ENCODE data around the gene LINC01488. TPM values are rescaled to one million over a fixed set of nuclear protein-coding genes. Genes with fewer than 3 reads are reported as not detected.

LINC01488 gene
- polyA plus RNA-seq, 3 donors from 2014 or later, result not detected

DNA sequence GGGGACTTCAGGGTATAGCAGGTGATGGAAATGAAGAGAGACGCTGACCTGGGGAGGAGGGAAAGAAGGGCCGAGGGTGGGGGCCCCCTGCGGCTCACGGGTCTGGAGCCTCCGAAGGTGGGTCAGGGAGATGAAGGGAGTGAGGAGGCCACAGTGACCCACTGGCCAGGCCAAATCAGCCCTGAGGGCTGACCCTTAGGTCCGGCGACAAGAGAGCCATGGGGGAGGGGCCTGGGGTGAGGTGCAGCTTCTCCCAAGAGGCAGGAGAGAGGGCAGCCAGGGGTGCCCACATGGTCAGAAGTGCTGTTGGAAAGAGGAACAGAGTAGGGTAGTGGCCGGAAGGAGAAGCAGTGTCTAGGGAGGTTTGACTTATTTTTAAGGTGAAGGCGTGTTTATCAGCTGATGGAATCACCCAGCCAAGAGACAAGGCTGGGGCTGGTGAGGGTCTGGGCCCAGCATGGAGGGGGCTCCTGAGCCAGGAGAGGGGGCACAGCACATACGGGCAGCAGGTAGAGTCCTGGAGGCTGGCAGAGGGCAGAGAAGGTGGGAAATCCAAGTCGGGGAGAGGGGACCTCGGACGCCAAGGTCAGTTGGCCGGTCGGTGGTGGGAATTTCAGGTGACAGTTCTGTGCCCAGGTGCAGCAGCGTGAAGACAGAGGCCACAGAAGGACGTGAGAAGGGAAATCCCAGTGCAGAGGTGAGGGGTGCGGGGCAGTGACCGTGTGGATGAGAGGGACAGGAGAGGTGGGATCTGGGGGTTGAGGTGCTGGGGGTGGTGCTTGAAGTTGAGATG lies 49.0 kb downstream of the LINC01488 start:
- Mint-ChIP-seq H3K27ac (no peak overlapping the region), H3K27me3 (ENCODE audit: low read depth in 3 of 3) (peaks cover 4% of the 10 kb centered on the region in 3 donors), H3K9me3 (peaks cover 0 to 1% (median 0%) of the 10 kb centered on the region in 6 donors), H3K4me1 (no peaks in the 10 kb centered on the region), H3K36me3 (no peaks in the 10 kb centered on the region), H3K4me3 (no peak overlapping the region)
- DNase-seq, result no peak

DNA sequence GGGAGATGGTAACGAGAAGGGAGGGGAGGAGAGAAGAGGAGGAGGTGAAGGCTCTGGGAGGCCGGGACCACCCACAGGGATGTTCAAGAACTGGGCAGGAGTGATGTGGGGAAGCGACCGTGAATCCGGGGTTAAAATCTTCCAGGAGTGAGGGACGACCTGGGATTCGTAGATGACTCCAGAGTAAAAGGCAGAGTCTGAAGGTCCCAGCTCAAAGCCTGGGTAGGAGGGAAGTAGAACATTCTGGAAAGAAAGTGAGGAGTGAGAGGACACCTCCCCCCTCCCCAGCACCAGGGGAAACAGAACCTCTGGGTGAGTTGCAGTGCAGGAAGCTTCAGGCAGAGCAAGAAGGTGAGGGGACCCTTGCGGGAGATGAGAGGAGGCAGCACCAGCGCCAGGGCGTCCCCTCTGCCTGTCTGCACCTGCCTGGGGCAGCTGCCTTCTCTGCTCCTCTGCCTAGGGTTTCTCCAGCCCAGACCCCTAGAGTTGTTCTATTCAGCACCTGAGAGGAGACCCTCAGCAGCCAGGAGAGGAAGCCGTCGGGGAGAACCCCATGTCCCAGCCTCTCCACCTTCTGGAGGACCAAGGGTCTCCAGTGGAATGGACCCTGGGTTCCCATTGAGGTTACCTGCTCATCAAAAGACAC lies 49.7 kb downstream of the LINC01488 start:
- no peak overlapping the region for H3K27ac Mint-ChIP-seq
- no peaks in the 10 kb centered on the region for H3K4me1 Mint-ChIP-seq
- no peaks in the 10 kb centered on the region for H3K36me3 Mint-ChIP-seq
- peaks cover 2 to 4% (median 2%) of the 10 kb centered on the region in 3 donors for H3K27me3 Mint-ChIP-seq (ENCODE audit: low read depth in 3 of 3)
- DNase-seq, result no peak
- H3K9me3 Mint-ChIP-seq, result peaks cover 0 to 1% (median 0%) of the 10 kb centered on the region in 6 donors
- H3K4me3 Mint-ChIP-seq, result no peak overlapping the region

DNA sequence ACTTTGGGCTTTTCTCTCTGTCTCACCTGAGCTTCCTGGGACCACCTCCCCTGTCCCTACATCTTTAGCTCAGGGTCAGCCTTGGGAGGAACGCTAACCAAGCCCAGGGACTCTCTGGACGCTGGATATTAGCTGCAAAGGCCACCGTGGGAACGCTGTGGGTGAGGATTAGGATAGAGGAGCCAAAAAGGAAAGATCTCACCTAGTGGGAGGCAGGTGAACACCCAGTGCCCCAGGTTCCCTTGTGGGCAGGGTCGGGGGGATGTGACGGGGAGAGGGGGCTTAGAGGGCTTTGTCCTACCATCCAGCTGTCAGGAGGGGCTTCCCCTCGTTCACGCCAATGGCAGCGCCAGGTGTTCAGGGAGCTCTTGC lies 50.2 kb downstream of the LINC01488 start:
- no peaks in the 10 kb centered on the region for H3K4me1 Mint-ChIP-seq
- peaks cover 0 to 1% (median 0%) of the 10 kb centered on the region in 6 donors for H3K9me3 Mint-ChIP-seq
- H3K36me3 Mint-ChIP-seq, result no peaks in the 10 kb centered on the region
- DNase-seq, result no peak
- H3K27me3 Mint-ChIP-seq (ENCODE audit: low read depth in 3 of 3), result peaks cover 2 to 4% (median 2%) of the 10 kb centered on the region in 3 donors
- no peak overlapping the region for H3K27ac Mint-ChIP-seq
- no peak overlapping the region for H3K4me3 Mint-ChIP-seq

DNA sequence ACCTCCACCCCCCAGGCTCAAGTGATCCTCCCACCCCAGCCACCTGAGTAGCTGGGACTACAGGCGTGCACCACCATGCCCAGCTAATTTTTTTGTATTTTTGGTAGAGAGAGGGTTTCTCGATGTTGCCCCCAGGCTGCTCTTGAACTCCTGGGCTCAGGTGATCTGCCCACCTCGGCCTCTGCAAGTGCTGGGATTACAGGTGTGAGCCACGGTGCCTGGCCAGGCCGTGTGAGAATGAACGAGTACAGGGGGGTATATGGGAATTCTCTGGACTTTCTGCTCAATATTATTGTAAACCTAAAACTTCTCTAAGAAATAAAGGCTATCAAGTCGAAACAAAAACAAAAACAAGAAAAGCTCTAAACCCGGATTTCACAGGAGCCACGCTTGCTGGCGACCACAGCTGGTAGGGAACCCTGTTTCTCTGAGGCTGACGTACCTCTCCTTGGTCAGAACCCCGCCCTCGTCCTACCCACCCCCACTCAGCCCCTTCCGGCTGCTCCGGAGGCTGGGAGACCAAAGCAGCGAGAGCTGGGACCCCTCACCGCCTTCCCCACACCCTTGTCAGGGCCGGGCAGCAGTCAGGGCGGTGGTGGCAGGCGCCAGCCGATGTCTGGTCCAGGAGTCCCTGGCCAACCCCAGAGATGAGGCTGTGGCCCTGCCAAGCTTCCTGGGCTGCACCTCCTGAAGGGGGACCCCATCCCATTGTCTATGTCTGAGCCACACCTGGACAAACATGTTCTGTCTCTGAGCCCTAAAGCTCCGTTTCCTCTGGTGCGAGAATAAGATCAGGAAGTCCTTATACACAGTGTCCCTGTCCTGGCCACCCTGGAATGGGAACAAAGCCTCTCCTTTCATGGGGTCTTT lies 52.1 kb downstream of the LINC01488 start:
- Mint-ChIP-seq H3K9me3 (peaks cover 0 to 1% (median 0%) of the 10 kb centered on the region in 6 donors), H3K36me3 (no peaks in the 10 kb centered on the region), H3K27me3 (ENCODE audit: low read depth in 3 of 3) (peaks cover 1 to 4% (median 2%) of the 10 kb centered on the region in 3 donors), H3K27ac (no peak overlapping the region), H3K4me3 (no peak overlapping the region), H3K4me1 (no peaks in the 10 kb centered on the region)
- DNase-seq, result no peak

DNA sequence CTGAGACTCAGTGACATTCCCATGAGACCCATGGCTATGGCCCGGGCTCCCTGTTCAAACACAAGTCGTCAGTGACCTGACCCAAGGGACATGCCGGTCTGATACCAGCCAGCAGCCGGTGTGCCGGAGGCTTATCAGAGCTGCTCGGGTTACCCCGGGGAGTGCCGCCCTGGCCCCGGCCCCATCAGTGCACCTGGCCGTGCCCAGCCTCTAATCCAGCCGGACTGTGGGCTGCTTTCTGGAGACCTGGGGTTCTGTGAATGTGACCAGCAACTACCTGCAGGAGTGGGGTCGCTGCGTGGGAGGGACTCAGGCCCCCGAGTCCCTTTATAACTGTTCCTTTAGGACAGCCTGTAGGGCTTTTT lies 52.7 kb downstream of the LINC01488 start:
- Mint-ChIP-seq H3K4me3 (no peak overlapping the region), H3K27me3 (ENCODE audit: low read depth in 3 of 3) (peaks cover 1 to 4% (median 2%) of the 10 kb centered on the region in 3 donors), H3K9me3 (peaks cover 0 to 1% (median 0%) of the 10 kb centered on the region in 6 donors), H3K36me3 (no peaks in the 10 kb centered on the region), H3K4me1 (no peaks in the 10 kb centered on the region), H3K27ac (no peak overlapping the region)
- DNase-seq, result no peak

DNA sequence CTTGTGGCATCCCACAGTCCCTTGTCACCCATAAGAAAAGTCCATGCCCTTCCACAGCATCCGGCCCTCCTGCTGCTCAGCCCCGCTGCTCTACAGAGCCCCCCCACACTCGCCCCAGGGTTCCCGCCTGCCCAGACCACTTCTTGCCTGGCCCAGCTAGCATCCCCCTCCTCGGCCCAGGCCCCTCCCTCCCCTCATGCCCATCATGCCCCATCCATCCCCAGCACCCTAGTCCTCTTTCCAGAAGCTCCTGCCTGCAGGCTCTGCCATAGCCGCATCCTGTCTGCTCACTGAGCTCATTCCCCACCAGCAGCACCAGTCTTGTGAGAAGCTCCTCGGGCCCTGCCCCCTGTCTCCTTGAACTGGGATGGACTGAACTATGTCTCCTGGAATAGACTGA lies 54.4 kb downstream of the LINC01488 start:
- Mint-ChIP-seq H3K4me3 (no peak overlapping the region), H3K27ac (no peak overlapping the region), H3K36me3 (no peaks in the 10 kb centered on the region), H3K27me3 (ENCODE audit: low read depth in 3 of 3) (peaks cover 2 to 4% (median 2%) of the 10 kb centered on the region in 3 donors), H3K4me1 (no peaks in the 10 kb centered on the region), H3K9me3 (peaks cover 0 to 1% (median 0%) of the 10 kb centered on the region in 6 donors)
- DNase-seq, result no peak

DNA sequence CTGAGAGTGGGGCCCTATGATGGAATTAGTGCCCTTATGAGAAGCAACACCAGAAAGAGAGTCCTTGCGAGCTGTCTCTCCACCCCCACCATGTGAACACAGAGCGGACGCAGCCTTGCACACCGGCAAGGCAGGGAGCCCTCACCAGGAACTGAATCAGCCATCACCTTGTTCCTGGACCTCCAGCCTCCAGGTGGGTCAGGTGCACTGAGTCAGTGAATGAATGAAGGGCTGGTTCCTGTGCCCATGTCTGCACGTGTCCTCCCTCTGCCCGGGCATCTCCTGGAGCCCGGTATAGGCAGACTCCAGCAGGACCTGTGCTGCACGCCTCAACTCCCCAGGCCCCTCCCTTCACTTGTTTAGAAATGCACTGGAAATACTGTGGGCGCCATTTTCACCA lies 54.9 kb downstream of the LINC01488 start:
- Mint-ChIP-seq H3K27me3 (ENCODE audit: low read depth in 3 of 3) (peaks cover 0 to 4% (median 2%) of the 10 kb centered on the region in 3 donors), H3K9me3 (peaks cover 0 to 1% (median 0%) of the 10 kb centered on the region in 6 donors), H3K36me3 (no peaks in the 10 kb centered on the region), H3K4me1 (no peaks in the 10 kb centered on the region), H3K27ac (no peak overlapping the region), H3K4me3 (no peak overlapping the region)
- DNase-seq, result no peak

DNA sequence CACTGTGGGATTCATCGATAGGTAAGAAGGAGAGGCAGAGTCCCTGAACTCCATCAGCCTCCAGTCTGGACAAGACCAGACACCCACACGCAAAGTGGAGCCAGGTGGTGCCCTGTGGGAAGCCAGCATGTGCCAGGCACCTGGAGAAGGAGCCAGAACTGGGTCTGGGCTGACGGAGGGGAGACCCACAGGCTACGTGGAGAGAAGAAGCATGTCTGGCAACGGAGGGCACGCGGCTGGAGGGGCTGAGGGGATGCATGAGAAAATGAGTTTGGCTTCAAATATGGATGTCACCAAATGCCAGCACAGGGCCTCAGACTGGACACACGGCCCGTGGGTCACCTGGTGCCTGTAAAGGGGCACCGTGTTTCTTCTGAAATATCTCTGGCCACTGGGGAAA lies 55.7 kb downstream of the LINC01488 start:
- no peak for DNase-seq
- no peak overlapping the region for H3K4me3 Mint-ChIP-seq

DNA sequence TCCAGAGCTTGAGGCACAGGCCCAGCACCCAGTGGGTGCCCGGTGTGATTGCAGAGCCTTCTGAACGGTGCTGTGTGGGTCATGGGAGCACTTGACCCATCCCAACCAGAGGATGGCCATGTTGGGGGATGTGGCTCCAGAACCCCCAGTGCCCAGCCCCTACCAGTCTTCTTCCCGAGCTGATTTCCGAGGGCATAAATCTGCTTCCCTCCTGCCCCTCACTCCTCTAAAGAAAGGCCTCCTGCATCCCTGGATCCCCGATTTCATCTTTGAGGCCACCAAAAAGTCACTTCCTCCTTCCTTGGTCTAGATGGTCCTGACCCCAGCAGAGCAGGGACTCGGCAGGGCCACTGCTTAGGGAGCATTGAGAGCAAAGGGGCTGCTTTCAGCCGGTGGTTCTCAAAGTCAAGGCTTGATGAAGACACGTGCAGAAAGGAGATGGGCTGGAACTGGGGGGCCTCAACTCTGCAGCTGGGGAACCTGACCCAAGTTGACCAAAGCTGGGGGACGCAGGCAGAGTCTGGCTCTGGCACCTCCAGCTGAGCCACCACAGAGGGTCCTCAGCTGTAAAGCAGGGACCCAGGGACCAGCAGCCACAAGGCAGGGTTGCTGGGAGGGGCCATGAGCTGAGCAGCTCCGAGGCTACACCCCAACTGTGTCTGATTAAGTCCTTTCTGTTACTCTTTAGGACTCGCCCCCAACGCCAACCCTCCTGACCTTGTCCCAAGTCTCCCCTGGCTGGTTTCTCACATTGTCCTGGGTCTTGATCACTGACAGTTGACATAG lies 56.6 kb downstream of the LINC01488 start:
- Mint-ChIP-seq H3K27ac (no peak overlapping the region), H3K9me3 (peaks cover 0 to 1% (median 0%) of the 10 kb centered on the region in 6 donors), H3K4me3 (no peak overlapping the region), H3K4me1 (no peaks in the 10 kb centered on the region), H3K27me3 (ENCODE audit: low read depth in 3 of 3) (peaks cover 0 to 4% (median 2%) of the 10 kb centered on the region in 3 donors), H3K36me3 (no peaks in the 10 kb centered on the region)
- DNase-seq, result no peak

More for the DNA sequence above, 55.7 kb downstream of the LINC01488 start:
- no peaks in the 10 kb centered on the region for H3K4me1 Mint-ChIP-seq
- peaks cover 0 to 1% (median 0%) of the 10 kb centered on the region in 6 donors for H3K9me3 Mint-ChIP-seq
- H3K36me3 Mint-ChIP-seq, result no peaks in the 10 kb centered on the region
- H3K27ac Mint-ChIP-seq, result no peak overlapping the region
- H3K27me3 Mint-ChIP-seq (ENCODE audit: low read depth in 3 of 3), result peaks cover 0 to 4% (median 2%) of the 10 kb centered on the region in 3 donors

DNA sequence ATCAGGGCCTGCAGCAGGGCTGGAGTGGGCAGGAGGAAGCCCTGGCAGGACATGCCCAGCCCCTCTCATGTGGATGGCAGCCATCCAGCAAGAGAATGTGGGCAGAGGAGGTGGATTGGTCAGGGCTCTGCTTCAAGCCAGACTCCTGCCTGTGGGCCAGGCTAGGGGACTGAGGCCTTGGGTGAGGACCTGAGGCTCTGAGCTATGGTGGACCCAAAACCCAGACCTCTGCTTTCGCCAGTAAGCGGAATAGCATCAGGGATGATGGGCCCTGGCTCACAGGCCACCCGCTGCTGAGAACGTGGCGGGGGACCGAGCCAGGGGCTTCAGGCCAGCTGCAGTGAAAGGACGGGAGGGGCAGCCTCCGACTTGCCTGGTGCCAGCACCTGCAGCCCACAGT lies 57.4 kb downstream of the LINC01488 start:
- peaks cover 0 to 1% (median 0%) of the 10 kb centered on the region in 6 donors for H3K9me3 Mint-ChIP-seq
- DNase-seq, result no peak
- H3K4me3 Mint-ChIP-seq, result no peak overlapping the region
- H3K27ac Mint-ChIP-seq, result no peak overlapping the region
- H3K27me3 Mint-ChIP-seq (ENCODE audit: low read depth in 3 of 3), result peaks cover 0 to 4% (median 2%) of the 10 kb centered on the region in 3 donors
- no peaks in the 10 kb centered on the region for H3K4me1 Mint-ChIP-seq
- no peaks in the 10 kb centered on the region for H3K36me3 Mint-ChIP-seq

DNA sequence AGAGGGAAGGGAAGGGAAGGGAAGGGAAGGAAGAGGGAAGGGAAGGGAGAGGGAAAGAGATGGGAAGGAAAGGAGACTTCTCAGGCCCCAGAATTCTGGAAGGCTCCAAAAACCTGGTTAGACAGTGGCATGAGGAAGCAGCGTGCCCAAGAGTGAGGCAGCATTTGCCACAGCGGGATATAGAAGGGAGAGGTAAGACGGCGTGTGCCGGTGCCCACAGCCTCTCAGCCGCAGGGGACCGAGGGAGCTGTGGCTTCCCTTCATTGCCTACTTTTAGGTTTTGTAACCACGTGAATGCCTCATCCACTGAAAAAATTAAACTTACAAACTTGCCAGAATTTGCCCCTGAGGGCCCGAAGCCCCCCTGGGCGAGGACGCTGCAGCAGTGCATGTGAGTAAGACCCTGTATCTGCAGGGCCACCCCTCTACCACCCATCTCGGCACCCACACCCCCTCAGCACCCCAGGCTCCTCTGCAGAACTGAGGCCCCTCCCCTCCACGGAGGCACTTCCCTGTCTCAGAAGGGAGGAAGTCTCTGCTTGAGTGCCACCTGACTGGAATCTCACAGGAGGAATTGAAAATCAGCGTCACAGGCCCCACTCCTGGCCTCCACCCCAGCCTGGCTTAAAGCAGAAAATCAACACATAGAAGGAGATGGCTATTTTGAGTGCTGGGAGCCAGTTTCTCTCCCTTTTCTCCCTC lies 58.1 kb downstream of the LINC01488 start:
- H3K36me3 Mint-ChIP-seq, result no peaks in the 10 kb centered on the region
- H3K4me3 Mint-ChIP-seq, result no peak overlapping the region
- H3K27ac Mint-ChIP-seq, result no peak overlapping the region
- H3K27me3 Mint-ChIP-seq (ENCODE audit: low read depth in 3 of 3), result peaks cover 0 to 6% (median 4%) of the 10 kb centered on the region in 3 donors
- peaks cover 0 to 3% (median 0%) of the 10 kb centered on the region in 6 donors for H3K9me3 Mint-ChIP-seq
- no peaks in the 10 kb centered on the region for H3K4me1 Mint-ChIP-seq
- no peak for DNase-seq

DNA sequence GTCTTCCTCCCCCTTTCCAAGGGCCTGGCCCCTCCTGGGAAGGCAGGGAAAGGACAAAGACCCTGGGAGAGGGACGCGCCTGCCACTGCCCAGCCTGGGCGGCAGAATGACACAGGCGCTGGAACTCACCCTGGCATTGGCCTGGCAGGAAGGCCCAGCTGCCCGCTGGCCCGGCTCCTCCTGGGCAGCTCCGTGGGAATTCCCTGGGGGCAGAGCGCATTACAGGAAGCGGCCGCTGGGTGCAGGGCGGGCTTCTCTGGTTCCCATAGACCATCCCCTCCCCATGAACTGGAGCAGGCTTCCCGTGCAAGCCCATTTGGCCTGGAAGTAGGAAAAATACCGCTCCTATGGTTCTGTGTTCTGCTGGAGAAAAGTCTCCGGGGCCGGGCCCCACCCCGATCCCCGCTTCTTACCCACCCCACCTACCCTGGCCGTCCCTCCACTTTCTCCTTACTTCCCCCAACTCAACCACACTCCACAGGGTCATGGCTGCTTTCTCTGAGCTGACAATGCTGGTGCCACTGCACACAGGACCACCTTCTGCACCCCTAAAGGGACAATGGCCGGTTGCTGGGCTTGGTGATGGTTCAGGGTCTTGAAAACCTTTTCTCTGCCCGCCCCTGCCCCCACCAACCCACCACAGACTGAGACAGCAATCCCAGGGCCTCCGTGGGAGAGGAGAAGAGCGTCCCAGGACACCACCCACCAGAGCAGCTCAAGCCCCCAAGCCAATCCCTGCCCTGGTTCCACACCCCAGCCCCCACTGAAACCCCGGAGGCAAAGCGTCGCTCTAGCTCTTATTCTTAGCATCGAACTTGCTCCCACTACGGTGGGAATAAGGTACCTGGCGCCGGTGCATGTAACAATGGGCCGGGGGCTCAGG lies 58.9 kb downstream of the LINC01488 start:
- Mint-ChIP-seq H3K4me1 (no peaks in the 10 kb centered on the region), H3K36me3 (no peaks in the 10 kb centered on the region), H3K27ac (no peak overlapping the region), H3K4me3 (no peak overlapping the region), H3K9me3 (peaks cover 0 to 3% (median 0%) of the 10 kb centered on the region in 6 donors), H3K27me3 (ENCODE audit: low read depth in 3 of 3) (peaks cover 3 to 6% (median 4%) of the 10 kb centered on the region in 3 donors)
- no peak for DNase-seq
